ENCODE measurements around the gene TUBA8.
"Not testable (repeated sequence)": the region's sequence is repeated elsewhere in the genome, so short reads cannot be mapped to it uniquely, and the experiment has no call there.

TUBA8 gene

DNA sequence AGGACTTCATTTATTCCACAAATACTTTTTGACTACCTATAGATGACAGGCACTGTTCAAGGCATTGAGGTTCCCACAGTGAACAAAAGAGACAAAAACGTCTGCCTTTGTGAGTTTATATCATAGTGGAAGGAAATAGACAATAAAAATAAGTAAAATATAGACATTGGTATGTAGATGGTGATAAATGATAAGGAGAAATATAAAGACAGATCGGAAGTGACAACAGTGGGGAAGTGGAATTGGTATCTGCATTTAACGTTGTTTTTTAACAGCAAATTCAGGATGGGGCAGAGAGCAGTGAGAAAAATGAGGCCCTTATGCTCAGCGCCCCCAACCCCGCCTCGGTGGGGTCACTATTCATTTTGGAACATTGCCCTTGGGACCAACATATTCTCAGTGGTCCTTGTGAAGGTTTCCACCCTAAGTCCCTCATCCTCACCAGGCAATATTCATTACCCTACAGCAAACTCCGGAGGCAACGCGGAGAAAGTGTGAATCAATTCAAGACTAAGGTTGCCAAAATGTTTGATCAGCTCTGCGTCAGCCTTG, 33.4 kb upstream of the TUBA8 start:
- DNase-seq, result no peak

DNA sequence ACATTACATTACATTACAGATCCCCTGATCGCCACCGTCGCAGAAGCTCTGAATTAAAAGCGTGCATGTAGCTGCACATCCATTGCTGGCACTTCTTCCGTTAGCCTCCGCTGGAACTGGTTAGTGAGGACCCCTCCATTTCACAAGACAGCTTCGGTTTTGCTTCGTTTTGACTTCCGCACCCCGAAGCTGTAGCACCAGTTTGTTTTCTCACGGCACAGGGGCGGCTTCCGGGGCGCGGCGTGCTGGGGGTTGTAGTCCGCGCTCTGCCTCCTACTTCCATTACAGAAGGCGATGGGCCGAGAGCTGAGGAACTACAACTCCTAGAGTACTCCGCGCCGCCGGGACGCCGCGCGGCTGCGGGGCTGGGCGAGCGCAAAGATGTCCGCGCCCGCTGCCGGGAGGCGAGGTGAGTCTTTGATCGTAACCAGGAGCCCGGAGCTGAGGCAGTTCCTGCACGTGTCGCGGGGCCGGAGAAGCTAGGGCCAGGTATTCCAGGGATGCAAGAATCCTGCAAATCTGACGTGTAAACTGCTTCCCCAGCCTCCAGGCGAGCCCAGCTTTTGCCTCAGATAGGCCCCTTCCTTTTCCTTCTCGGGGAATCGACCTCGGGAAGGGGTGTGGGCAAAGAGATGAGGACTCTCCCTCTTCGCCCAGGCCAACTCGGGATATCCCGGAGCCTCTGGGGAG, 32.8 kb upstream of the TUBA8 start, which contains the start of gene PEX26:
Gene PEX26, plus strand, starts transcription at position 352 of the 690 bp plus-strand sequence. CDS start 387 bp downstream, outside the sequence.
- peak; percentile 83 for DNase-seq

DNA sequence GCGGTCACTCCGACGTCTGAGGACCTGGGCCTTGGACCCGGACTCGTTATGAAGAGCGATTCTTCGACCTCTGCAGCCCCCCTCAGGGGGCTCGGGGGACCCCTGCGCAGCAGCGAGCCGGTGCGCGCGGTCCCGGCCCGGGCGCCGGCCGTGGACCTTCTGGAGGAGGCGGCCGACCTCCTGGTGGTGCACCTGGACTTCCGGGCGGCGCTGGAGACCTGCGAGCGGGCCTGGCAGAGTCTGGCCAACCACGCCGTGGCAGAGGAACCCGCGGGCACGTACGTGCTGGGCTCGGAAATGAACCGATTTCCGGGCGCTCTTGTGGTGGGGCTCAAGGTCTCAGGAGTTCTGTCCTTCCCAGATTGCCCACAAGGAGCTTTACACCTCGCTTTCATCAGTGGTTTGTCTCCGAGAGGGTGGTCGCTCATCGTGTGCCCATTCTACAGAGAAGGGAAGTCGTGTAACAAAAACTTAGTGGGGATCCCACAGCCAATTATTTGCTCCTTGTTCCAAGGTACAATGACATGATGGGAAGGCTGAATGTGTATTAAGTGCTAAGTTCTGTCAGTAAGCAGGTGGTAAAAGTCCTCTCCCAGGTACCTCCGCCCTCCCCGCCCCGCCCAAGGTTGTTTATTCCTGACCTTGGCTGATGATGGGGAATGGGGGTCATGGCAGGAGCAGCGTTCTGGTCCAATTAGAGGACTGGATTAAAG, 32.1 kb upstream of the TUBA8 start:
- DNase-seq, result no peak

DNA sequence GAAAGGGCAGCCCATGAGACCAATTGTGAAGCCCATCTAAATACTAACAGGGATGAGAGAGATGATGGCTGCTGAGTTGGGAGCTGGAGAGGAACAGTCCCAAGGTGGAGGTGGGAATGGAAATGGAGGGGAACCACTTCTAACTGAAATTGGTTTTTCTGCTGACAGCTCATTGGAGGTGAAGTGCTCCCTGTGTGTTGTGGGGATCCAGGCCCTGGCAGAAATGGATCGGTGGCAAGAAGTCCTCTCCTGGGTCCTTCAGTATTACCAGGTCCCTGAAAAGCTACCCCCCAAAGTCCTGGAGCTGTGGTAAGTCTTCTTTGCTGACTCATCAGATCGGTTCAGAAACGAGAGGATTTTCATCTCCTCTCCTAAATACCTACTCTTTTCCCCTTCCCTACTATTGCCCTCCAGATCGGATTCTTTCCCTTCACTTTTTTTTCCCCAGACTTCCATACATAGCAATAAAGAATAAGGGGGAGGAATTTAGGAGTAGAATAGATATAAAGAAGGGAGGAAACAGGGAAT, 30.8 kb upstream of the TUBA8 start:
- DNase-seq, result no peak

DNA sequence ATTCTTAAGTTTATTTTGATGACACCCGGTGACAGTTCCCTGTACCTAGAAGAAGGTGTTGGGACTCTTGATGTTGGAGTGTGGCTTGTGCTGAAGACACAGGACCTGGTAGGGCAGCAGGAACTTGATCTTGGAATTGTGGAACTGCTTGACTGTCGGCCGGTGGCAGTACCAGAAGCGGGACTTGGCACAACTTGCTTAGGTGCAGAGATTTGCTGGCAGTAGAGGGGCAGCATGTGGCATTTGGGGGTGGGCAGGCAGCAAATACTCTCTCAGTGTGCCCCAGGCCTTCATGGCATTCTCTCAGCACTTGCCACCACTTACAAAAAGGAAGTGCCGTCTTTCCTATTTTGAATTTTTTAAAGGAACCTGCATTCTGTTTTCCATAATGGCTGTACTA, 29.2 kb upstream of the TUBA8 start:
- DNase-seq, result no peak

DNA sequence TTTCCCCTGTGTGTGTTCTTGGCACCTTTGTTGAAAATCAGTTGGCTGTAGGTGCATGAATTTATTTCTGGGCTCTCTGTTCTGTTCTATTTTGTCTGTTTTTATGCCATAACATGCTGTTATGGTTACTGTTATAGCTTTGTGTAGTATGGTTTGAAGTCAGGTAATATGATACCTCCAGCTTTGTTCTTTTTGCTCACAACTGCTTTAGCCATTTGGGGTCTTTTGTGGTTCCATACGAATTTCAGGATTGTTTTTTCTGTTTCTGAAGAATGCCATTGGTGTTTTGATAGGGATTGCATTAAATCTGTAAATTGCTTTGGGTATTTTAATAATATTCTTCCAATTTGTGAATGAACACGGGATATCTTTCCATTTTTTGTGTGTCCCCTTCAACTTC, 28.1 kb upstream of the TUBA8 start:
- DNase-seq, result no peak

DNA sequence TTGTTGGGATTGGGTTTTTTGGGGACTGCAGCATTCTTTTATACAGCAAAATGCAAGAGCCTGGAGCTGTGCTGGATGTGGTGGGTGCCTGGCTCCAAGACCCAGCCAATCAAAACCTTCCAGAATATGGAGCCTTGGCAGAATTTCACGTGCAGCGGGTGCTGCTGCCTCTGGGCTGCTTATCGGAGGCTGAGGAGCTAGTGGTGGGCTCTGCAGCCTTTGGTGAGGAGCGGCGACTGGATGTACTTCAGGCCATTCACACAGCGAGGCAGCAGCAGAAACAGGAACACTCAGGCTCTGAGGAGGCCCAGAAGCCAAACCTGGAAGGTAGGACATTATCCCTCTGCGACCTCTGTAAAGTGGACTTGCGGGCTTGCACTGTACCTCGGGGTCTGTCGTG, 27.2 kb upstream of the TUBA8 start:
- DNase-seq, result no peak

DNA sequence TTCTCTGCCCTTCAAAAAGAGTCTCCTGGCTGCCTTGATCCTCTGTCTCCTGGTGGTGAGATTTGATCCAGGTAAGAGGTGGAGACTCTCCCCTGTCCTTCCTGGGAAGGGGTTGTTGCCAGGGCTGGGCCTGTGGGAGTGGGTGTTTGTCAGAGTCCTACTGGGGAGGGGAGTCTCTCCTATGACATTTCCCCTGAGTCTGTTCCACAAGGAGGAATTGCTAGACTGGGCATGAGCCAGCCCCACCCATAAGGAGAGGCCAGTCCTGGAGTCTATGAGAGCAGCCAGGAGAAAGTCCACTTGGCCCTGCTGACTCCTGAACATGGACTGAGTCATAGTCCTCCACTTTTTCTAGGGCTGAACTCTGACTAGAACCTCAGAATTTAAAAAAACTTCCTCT, 25.4 kb upstream of the TUBA8 start:
- DNase-seq, result no peak

DNA sequence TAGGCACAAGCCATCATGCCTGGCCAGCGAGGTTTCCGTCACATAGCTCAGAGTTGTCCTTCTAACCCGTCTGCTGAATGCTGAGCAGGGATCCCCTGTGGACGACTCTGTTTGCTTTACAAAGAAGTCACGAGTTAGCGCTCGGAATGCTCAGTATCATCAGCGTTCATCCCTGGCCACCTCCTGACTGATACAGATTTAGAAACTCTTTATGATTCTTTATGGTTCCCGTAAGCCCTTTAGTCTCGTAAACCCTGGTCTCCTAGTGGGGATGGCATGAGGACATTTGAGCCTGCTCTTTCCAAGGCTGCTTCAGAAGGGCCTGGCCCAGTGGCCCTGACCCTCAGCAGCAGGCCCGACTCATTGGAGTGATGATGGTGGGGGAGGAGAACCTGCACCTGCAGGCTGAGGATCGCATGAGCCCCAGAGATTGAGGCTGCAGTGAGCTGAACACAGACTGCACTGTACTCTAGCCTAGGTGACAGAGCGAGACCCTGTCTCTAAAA, 23.2 kb upstream of the TUBA8 start:
- no peak for DNase-seq

DNA sequence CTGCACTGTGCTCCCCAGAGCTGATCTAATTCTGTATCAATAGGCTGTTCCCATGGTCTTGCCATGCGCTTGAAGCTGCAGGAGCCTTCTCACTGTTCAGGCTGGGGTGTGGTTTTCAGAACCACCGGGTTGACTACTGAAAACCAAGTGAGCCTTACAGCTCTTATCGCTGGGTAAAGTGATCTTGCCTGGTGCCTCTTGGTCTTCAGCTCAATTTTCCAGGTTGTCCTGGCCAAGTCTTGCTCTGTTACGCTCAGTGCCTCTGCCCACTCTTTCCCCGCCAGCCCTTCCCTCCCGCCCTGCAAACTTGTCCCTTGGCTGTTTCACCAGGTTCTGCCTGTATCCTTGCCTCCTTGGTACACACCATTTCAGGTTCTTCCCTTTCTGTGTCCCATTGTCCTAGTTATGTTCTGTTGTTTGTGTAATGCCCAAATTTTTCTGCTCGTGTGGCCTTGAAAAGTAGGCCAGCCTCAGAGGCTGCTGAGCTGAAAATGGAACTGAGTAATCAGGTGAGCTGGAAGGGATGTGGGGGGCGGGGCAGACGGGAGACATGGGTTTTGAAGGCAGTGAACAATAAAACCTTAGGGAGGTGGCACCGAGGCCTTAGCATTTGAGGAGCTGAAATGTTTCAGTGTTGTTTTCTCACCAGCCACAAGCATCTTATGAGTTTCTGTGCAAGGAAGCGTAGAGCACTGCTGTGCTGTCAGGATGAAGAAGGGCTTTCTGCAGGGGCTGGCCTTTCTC, 21.6 kb upstream of the TUBA8 start:
- DNase-seq, result no peak

DNA sequence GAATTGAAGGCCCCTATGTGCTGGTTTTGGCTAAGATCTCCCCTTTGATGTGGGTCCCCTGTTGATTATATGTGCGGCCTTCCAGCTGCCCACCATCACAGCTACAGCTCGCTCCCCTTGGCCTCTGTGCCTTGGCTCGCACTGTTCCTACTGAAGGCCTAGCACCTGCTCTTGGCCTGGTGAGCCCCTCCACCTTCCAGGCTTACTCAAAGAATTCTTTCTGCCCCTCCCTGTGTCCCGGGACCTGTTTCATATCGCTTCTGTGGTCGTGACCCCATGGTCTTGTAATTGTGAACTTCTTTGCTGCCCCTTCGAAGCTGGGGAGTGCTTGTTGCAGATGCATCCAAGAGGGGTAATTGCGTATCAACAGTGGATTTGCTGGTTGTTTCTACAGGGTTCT, 20.3 kb upstream of the TUBA8 start:
- DNase-seq, result no peak

DNA sequence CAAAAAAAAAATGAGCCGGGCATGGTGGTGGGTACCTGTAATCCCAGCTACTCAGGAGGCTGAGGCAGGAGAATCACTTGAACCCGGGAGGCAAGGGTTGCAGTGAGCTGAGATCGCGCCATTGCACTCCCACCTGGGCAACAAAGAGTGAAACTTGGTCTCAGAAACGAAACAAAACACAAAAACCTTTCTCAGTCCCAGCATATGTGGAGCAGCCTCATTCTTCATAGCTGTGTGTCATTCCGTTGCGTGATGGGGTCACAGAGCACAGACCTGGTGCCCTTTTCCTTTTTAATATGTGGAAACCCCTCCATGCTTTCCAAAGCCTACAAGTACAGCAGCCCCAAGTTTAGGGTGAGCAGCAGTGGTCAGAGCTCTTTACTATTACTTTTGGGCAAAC, 19.1 kb upstream of the TUBA8 start:
- no peak for DNase-seq

DNA sequence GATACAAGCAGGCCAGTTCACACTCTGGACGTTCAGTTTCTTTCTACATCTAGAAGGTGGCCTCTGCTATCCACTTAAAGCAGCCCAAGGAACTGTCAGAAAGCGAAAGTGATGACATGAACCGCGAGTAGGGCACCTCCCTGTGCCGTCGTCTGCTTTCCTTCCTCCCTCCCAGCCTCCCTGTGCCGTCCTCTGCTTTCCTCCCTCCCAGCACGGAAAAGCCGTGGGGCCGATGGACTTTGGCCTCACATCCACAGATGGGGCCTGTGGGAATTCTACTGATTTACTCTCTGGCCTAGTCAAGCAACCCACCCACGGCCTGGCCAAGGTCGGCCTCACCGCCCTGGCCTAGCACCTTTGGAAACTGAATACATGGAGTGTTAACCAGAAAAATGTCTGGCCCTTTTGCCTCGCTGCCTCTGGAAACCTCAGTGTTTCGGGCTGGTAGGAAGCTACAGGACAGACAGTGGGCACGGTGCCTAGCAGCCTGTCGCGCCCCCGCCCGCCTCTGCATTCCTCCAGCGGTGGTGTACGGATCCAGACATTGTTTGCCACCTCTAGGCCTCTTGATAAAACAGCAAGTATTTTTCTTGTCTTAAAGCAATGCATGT, 18.6 kb upstream of the TUBA8 start:
- peak; percentile 67 for DNase-seq

DNA sequence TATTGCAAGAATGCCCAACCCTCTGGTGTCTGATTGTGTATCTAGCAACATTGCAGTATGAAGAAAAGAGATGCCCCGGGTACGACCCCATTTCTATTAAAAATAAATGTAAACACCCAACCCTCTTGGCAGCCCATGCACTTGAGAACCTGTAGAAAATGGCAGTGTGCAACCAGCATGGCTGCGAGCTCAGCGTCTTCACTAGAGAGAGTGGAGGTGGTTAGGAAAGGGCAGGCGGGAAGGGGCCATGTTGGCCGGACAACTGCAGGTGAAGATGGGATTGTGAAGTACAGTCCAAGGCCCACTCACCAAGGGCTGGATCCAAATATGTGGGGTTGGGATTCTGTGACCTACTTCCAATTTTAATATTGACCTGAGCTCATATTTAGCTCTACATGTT, 16.9 kb upstream of the TUBA8 start:
- no peak for DNase-seq

DNA sequence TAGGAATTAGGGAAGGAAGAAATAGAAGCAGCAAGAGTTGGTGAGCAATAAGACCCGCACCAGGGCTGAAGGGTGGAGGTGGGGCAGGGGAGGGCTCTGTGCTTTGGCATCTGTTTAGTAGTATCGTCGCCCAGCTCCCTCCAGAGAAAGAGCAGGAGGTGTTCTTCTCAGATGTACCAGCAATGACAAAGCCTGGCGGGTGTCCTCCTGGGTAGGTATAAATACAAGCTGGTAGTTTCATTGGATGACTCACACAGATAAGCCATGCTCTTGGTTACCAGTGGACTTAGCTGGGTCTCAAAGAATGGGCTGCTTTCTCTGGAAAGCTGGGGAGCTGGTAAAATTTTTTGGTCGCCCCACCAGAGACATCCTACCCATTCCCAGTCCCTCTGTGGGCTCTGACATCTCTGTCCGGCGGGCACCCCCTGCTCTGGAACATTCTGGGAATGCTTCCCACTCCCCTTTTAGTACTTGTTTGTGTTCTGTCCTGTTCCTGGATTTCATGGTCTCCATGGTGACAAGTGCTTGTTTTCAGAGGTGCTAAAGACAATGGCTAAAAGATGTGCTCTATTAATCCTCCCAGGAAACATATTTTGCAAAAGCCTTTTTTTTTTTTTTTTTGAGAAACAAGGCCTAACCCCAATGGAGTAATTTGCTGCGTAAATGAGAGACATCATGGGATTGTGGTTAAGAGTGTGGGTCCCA, 15.4 kb upstream of the TUBA8 start:
- no peak for DNase-seq

DNA sequence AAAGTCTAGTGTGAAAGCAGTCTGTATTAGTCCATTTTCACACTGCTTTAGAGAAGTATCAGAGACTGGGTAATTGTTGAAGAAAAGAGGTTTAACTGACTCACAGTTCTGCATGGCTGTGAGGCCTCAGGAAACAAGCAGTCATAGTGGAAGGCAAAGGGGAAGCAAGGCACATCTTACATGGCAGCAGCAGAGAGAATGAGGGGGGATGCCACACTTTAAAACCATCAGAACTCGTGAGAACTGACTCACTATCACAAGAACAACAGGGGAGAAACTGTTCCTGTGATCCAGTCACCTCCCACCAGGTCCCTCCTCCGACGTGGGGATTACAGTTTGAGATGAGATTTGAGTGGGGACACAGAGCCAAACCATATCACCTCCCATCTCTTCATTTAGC, 13.8 kb upstream of the TUBA8 start:
- no peak for DNase-seq

DNA sequence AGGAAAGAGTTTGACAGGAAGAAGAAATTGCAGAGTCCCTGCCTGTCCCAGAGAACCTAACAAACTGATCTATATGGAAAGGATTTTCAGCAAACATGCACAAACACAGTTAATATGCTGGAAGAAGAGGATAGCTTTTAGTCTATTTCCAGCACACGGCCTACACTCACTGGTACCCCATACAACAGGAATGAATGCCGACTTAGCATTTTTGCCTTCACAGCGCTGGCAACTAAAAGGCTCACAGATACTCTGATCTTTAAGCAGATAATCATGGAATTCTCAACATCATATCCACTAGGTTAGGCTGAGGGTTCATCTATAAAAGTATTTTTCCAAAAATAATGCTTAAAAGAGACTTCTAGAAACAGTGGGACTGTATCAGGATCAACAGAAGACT, 9.8 kb upstream of the TUBA8 start:
- DNase-seq, result no peak

DNA sequence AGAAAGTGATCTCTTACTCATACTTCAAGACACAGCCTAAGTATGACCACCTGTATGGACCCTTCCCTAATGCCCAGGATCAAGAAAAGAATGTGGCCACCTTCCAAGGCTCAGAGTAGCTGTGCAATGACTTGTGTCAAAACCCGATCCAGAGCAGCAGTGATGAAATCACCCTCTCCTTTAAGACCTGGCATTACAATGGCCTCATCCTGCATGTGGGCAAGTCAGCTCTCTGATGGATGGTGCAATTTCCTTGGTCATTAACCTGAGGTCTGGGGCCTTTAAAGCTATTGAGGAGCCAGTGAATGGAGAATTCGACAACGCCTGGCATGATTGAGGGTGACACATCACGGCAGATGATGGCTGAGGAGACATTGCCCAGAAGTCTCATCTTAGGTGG, 9.1 kb upstream of the TUBA8 start:
- no peak for DNase-seq

DNA sequence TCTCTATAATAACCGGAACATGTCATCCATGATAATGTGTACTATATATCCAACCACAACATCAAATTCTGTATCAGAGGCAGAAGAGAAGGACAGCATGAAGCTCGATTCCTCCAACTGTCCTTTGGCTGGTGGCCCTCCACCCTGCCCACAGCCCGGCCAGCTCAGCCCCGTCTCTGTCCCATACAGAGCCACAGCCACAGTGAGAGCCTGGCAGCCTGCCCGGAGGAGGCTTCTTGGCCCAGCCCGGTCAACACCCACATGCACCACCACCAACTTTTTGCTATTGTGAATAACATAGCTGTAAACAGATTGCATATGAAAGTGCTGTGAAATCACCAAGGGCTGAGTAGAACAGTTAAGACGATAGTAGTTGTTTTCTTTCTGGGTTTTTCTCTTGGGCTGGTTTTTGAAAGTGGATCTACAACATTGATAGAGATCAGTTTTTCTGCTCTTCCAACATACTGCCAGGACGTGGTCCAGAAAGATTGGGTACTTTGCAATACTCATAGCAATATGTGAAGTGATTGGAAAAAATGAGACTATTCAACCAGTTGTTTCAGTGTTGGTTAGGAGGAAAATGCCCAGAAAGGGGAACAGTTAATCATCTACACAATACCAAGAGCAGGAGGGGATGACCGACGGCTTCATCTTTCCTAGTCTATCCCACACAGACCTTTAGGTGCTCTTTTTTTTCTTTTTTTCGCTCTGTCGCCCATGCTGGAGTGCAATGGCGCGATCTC, 6.9 kb upstream of the TUBA8 start:
- DNase-seq, result no peak

DNA sequence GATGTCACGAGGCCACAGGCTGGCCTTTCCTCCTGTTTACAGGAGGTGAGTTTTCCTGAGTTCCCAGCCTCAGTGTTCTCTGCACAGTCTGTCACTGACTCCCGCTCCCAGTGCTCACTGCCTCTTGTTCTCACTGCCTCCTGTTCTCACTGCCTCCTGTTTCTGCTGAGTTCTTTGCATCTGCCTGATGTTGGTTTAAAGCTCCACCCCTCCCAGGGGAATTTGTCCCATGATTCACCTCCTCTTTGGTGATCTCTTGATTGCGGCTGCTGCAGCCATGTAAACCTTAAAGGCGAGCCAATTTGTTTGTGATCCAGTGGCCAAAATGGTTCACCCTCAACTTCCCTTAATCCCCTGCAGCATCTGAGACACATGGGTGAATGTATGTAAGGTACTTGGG, 6.0 kb upstream of the TUBA8 start:
- DNase-seq, result no peak

DNA sequence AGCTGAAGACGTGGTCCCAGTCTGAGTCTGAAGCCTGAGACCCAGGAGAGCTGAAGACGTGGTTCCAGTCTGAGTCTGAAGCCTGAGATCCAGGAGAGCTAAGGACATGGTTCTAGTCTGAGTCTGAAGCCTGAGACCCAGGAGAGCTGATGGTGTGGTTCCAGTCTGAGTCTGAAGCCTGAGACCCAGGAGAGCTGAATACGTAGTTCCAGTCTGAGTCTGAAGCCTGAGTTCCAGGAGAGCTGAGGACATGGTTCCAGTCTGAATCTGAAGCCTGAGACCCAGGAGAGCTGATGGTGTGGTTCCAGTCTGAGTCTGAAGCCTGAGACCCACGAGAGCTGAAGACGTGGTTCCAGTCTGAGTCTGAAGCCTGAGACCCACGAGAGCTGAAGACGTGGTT, 4.6 kb upstream of the TUBA8 start:
- DNase-seq, result not testable (repeated sequence)
